LNCaP clone FGC (cell line): ENCODE data around the gene ISOC1.

Experiments
- DNase-seq: peaks from one replicate; pipeline ENCODE4 v3.0.0-alpha.2; 2011; ENCODE audit warnings: low read depth
- H3K4me3 ChIP-seq: 2 replicates; pipeline ENCODE4 v1.5.1; 2011; ENCODE audit warnings: mild to moderate bottlenecking, low read depth, low read length, control low read depth
- CTCF ChIP-seq: IDR thresholded peaks from 2 replicates; pipeline ENCODE4 v1.5.1; 2012; ENCODE audit warnings: mild to moderate bottlenecking; ENCODE audit not compliant: control insufficient read depth, insufficient read depth; ENCODE audit errors: extremely low read depth

Gene ISOC1

GRCh38 chr5:129094087-129094923 is at the start of gene ISOC1:
ISOC1 (plus strand) TSS chr5:129094749; CDS start chr5:129094767, 18 bp downstream.
- TF ChIP-seq CTCF, result peak; percentile 46
- peak within 1 kb of the TSS; percentile 73 for H3K4me3 ChIP-seq
- peak; percentile 55 for DNase-seq

- no peak for TF ChIP-seq CTCF
- no peak overlapping the region for H3K4me3 ChIP-seq
- DNase-seq, result no peak
Observed at GRCh38 chr5:129046151-129046550, 48.4 kb upstream of the ISOC1 start.

DNA sequence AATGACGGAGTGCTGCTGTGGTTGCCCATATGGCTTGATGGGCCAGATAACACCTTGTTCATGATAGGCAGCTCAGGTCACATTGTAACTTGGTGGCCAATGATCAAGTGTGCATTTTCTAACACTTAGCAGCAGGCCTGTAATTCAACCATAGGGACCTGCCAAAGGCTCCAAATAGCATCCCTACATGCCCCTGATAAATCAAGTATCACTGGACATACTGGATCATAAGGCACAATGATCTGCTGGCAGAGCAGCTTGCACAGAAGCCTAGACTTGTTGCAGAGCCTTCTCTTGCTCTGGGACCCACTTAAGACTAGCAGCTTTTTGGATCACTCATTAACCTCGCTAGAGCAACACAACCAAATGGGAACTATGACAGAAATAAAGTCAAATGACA is 46.0 kb upstream of the ISOC1 start:
- DNase-seq, result no peak
- no peak overlapping the region for H3K4me3 ChIP-seq
- TF ChIP-seq CTCF, result no peak

- no peak overlapping the region for H3K4me3 ChIP-seq
- DNase-seq, result peak; percentile 62
- no peak for TF ChIP-seq CTCF
Observed at GRCh38 chr5:129049126-129049799, 45.3 kb upstream of the ISOC1 start.

- no peak overlapping the region for H3K4me3 ChIP-seq
- DNase-seq, result peak; percentile 56
- TF ChIP-seq CTCF, result no peak
Observed at GRCh38 chr5:129051283-129051682, 43.3 kb upstream of the ISOC1 start.

DNA sequence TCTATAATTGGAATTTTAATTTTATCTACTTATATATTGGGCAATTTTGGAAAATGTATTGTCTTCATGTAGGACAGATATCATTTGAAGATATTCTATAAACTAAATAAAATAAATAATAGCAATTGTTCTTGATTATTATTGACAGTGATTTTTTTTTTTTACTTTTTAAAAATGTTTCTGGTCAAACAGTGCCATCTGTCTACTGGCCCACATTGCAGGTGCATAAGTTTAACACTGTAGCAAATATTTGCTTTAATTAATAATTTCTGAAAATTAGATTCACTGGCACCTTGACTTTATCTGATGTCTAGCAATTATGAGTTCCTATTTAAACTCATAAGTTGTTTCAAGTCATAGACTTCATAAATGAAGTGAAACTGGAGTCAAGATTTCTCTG is 41.1 kb upstream of the ISOC1 start:
- TF ChIP-seq CTCF, result peak; percentile 61
- H3K4me3 ChIP-seq, result no peak overlapping the region
- DNase-seq, result no peak
